Gastrocnemius medialis (tissue), 4 donors: ENCODE data around the gene BRI3BP.

Experiments
- POLR2A ChIP-seq, 2 donors: fragments of 450-650 bp; IDR thresholded peaks; one replicate each; pipeline ENCODE4 v1.6.1; 2017; ENCODE audit warnings: antibody characterized with exemption in 2 of 2, mild to moderate bottlenecking in 2 of 2, moderate library complexity in 2 of 2
- TF ChIP-seq, protein P1 (sequence below), 5 experiments: fragments of 450-650 bp in 3 of 5; fragments of 200-600 bp in 2 of 5; sonication (generic) in 2 of 5; IDR thresholded peaks in 4 of 5; conservative IDR thresholded peaks in 1 of 5; 1 replicate in 4 of 5; 2 replicates in 1 of 5; pipeline ENCODE4 v1.5.1; 2016 to 2019; ENCODE audit warnings: antibody characterized with exemption in 5 of 5, mild to moderate bottlenecking in 3 of 5, moderate library complexity in 3 of 5

DNA sequence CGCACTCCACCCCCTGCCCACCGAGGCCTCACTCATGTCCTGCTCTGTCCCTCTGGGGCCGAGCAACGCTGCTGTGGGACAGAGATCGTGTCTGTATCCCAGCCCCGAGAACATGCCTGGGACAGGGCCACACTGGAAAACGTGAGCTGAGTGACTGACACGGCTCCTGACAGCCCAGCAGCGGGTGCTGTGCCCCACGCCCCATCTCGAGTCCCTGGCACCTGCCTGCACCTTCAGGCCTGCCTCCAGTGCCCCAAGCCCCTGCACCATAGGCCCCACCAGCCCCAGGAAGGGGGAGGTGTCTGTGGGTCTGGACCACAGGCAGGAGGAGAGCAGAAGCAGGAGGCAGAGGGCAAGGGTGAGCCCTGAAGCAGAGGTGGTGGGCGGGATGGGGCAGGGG, 44.4 kb upstream of the BRI3BP start:
- TF ChIP-seq, protein P1, sequence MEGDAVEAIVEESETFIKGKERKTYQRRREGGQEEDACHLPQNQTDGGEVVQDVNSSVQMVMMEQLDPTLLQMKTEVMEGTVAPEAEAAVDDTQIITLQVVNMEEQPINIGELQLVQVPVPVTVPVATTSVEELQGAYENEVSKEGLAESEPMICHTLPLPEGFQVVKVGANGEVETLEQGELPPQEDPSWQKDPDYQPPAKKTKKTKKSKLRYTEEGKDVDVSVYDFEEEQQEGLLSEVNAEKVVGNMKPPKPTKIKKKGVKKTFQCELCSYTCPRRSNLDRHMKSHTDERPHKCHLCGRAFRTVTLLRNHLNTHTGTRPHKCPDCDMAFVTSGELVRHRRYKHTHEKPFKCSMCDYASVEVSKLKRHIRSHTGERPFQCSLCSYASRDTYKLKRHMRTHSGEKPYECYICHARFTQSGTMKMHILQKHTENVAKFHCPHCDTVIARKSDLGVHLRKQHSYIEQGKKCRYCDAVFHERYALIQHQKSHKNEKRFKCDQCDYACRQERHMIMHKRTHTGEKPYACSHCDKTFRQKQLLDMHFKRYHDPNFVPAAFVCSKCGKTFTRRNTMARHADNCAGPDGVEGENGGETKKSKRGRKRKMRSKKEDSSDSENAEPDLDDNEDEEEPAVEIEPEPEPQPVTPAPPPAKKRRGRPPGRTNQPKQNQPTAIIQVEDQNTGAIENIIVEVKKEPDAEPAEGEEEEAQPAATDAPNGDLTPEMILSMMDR (IDR thresholded peaks at IDR 0.05 in 4 of 5, conservative IDR thresholded peaks at IDR 0.05 in 1 of 5) = no peak
- TF ChIP-seq POLR2A (IDR thresholded peaks at IDR 0.05) = no peak
